T-helper 22 cell (primary cell): ENCODE measurements around the gene PPL.
"Not testable (repeated sequence)": the region's sequence is repeated elsewhere in the genome, so short reads cannot be mapped to it uniquely, and the experiment has no call there.

Source experiments
- DNase-seq: peaks from one replicate; pipeline ENCODE4 v3.0.0-alpha.2; 2020; ENCODE audit warnings: low read depth

Gene PPL

DNA sequence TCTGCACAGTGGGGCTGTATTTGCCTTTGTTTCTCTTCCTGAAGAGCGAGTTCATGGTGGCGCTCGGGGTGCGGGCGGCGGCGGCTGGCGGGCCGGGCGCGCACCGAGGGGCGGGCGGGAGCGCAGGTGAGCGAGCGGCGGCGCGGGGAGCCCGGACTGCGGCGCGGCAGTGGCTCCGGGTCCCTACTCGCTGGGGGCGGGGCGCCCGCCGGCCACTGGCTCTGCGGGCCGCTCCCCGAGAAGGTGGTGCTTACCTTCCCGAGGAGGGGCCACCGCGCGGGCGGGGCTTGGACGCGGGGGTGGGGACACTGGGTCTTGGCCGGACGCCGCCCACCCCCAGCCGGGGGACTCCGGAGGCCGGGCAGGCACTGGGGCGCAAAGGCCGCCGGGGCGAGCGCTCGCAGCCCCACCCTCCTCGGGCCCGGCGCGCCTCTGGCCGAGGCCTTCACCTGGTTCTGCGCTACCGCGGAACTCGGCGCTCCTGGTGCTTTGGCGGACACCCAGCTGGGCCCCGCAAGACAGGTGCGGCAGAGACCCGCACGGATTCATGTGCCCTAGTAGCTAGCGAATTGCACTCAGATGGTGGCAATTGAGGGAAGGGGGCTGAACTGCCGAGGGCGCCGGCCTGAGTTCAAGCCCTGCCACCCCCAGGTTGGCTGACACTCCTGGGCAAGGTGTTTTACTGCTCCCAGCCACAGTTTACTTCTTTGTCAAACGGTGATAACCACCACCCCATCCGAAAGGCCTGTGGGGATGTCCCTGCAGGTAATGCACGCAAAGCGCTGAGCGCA, at the start of gene PPL:
TSS of gene PPL (minus strand) at position 158 of the 791 bp plus-strand sequence. CDS start at position 55, 103 bp downstream.
- DNase-seq: no peak

- DNase-seq: no peak
Observed at GRCh38 chr16:4984174-4984990, 47.4 kb upstream of the PPL start.

DNA sequence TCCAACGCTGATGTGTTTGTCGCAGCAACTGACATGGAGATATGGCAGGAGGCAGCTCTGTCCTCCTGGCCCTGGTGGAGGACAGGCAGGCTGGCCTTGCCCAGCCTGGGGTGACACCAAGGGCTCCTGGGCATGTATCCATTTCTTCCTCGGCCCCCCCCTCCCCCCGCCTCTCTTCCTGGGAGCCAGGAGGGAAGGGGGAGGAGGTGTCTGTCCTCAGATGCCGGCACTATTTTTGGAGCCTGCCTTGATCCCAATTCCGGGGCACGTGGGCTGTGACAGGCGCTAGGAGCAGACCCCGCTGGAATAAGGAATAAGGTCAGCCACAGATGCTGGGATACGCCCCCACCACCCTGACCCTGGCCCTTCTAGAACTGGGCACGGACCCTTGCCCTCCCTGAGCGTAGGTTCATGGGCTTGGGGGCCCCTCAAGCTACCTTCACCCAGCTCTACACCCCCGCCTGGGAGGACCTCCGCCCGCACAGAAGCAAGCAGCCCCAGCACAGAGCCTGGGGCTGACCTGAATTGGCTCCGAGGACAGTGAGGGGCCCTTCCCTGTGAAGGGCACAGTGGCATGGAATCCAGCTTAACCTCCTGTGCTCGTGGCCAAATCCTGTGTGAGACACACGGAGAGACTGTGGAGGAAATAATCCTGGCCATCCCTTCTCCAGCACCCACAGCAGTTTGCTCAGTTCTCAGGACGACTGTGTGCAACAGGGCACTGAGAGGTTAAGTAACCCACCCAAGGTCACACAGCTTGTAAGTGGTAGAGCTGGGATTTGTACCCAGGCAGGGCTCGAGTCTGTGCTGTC, 45.3 kb upstream of the PPL start:
- DNase-seq: no peak

GRCh38 chr16:4981473-4981872, 44.5 kb upstream of the PPL start:
- DNase-seq: no peak

GRCh38 chr16:4980691-4981090, 43.7 kb upstream of the PPL start:
- no peak for DNase-seq

- DNase-seq: no peak
Observed at GRCh38 chr16:4979736-4980660, 43.0 kb upstream of the PPL start.

- no peak for DNase-seq
Observed at GRCh38 chr16:4979164-4979563, 42.2 kb upstream of the PPL start.

DNA sequence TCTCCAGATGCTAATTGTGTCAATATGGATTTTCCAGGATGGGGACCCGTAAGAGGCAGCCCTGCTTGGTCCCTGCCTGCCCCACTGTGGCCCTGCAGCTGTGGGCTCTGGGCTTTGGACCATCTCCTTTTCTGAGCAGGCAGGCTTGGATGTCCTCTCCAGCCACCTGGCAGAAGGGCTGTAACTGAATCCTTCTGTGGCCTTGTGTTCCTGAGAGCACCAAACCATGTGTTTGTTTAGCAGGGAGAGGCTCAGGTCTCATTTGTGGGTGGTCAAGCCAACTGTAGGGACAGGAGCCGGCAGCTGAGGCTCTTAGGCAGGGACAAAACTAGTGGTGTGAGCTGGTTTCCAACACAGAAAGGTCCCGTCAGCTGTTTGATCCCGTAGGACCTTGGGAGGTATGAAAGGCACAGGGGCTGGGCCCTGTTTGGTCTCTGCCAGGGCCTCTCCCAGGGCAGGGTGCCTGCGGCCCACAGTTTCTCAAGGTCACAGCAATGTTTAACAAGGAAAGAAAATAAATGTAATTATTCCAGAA, 39.7 kb upstream of the PPL start:
- DNase-seq: no peak

DNA sequence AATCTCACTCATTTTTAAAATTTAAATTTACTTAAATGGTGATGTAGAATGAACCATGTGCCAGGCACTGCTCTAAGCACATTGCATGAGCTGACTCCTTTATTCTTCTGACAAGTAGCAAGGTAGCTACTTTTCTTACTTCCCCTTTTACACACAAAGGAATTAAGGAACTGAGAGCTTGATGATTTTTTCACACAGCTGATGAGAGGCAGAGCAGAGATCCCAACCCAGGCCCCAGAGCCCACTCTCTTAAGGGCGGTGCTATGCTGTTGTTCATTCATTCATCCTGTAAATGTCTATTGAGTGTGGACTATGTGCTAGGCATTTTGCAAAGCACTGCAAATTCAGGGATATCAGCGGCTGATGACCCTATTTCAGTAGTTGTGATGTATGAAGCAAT, 39.1 kb upstream of the PPL start:
- DNase-seq: no peak

GRCh38 chr16:4972938-4973587, 36.1 kb upstream of the PPL start:
- no peak for DNase-seq

GRCh38 chr16:4970010-4970409, 33.1 kb upstream of the PPL start:
- no peak for DNase-seq

GRCh38 chr16:4968879-4969483, 32.0 kb upstream of the PPL start:
- DNase-seq: no peak

- DNase-seq: not testable (repeated sequence)
Observed at GRCh38 chr16:4968278-4968677, 31.3 kb upstream of the PPL start.

DNA sequence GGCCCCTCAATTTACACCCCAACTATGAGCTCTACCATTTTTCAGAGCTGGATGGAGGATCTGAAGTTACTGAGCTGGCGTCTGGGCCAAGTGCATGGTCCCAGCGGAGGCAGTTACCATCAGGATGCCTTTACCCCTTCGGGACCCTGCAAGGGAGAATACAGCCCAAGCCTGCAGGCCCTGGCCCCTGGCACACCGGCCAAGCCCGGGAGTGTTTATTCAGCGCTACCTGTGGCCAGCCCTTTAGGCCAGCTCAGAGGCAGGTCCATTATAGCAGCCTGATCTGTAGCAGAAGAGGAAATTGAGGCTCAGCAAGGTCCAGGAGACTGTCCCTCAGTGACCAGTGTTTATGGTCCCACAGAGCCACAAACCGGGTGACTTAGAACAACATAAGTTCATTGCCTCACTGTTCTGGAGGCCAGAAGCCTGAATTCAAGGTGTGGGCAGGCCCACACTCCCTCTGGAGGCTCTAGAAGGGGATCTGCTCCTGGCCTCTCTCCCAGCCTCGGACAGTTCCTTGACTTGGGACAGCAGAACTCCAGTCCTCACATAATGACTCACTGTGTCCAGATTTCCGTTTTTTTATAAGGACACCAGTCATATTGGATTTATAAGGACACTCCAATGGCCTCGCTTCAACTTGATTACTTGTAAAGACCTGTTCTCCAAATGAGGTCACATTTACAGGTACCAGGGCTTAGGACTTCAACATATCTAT, 29.9 kb upstream of the PPL start:
- DNase-seq: no peak

DNA sequence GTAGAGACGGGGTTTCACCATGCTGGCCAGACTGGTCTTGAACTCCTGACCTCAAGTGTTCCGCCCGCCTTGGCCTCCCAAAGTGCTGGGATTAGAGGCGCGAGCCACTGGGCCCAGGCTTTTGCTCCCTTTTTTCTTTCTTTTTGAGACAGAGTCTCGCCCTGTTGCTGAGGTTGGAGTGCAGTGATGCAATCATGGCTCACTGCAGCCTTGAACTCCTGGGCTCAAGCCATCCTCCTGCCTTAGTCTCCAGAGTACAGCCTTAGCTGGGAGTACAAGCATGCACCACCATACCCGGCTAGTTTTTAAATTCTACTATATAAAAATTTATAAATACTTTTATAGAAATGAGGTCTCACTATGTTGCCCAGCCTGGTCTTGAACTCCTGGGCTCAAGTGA, 26.6 kb upstream of the PPL start:
- DNase-seq: not testable (repeated sequence)

DNA sequence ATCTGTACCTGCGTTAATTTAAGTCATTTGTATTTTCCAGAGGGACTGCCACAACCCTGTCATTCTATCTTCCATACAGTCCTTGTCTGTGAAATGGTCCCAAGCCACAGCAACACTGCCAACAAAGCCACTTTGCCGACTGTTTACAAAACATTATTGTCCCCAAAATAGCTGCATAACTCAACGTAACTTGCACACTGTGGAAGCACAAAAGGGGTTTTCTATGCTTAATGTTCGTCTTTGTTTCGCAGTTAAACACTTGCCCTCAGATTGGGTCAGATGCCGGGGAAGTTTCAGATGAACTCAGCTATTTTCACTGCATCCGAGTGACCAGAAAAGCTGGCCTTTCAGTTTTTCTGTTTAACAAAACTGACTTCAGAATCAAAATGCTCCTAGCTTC, 25.8 kb upstream of the PPL start:
- DNase-seq: no peak

GRCh38 chr16:4960579-4960978, 23.6 kb upstream of the PPL start:
- no peak for DNase-seq

GRCh38 chr16:4958510-4959438, 21.8 kb upstream of the PPL start:
- DNase-seq: no peak
